Raji (cell line): ENCODE results near the gene SLC36A3.

Source experiments
- POLR2A ChIP-seq: IDR thresholded peaks from 2 replicates; pipeline ENCODE4 v1.6.1; 2011; ENCODE audit warnings: low read depth, low read length, control low read depth; ENCODE audit not compliant: insufficient read depth

SLC36A3 gene

DNA sequence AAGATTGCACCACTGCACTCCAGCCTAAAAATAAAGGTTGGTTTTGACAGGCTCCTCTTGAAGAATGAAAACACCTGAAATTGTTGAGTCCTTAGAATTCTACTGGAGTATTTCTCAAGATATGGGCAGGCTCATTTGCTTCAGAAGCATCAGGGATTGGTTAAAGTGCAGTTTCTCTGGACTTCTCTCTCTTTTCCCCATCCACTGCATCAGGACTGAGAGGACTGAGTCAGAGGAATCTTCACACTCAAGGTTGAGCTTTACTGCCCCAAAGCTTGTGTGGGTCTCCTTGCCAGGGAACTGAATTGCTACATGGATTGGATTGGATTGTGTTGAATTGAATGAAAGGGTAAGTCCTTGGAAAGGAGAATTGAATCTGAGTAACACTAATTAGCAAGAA, 72.2 kb downstream of the SLC36A3 start:
- TF ChIP-seq POLR2A: no peak

DNA sequence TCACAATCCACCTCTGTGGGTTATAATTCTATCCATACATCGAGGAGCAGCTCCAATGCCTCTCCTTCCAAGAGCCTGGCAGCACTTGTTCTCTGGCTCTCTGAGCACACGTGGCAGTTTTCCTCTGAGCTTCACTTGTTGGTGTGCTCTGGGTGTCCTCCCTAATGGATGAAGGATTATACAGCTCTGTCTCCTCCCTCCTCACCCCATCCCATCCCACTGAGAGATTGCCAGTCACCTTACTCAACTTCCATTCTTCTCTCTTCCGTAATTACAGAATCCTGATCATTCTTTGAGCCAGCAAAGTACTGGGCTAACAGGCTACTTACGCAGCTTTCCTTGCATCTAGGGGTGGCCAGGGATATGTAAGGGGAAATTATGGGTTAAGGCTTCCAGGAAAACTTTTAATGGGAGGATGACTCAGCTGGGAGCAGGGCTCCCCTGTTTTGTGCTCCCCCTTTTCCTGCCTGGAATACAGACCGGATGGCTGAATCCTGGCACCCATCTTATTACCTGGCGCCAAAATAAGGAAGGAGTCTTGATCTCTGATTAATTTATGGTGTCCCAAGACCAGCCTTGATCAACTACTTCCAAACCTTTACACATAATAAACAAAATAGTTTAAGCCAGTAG, 73.4 kb downstream of the SLC36A3 start:
- no peak for TF ChIP-seq POLR2A

DNA sequence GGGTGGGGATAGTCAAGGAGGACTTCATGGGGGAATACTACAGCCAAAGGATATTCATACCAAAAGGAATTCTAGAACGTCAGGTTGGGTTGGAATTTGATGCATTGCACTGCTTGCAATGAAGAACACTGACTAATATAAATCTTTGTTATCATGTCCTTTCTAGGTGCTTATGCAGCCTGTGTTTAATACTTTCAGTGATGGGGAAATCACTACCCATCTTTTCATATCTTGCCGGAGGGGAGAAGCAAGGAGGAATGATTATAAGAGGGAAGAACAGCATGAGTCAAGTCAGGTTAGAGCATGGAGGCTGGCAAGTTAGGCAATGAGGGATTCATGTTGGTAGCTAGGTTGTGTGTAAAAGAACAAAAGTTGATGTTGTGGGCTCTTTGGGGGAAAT, 74.6 kb downstream of the SLC36A3 start:
- no peak for TF ChIP-seq POLR2A

DNA sequence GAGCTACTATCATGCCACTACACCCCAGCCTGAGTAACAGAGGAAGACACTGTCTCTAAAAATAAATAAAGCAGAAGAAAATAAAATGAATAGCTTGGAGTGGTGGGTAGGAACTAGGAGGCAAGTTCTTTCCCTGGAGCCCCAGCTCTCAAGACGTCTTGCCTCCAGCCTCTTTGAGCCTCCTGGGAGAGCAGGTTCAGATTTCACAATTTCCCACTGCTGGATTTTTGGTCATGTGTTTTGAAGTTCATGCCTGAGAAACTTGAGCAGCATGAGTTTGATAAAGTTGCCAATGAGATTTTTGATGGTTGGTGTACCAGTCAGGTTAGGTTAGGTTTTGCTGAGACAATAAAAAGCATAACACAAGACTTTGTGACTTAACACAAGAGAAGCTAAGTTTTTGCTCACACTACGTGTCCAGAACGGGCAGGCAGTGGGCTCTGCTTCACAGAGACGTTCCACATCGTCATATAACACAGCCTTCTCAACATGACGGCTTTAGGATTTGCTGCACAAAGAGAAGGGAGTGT, 75.6 kb downstream of the SLC36A3 start:
- no peak for TF ChIP-seq POLR2A
